HCT116 (cell line): ENCODE measurements around the gene SACM1L. TPM values are rescaled to one million over a fixed set of nuclear protein-coding genes. Genes with fewer than 3 reads are reported as not detected.

Source experiments
- ATAC-seq: fragments of 200-7000 bp; cut with Tn5 transposase; 2 replicates; pipeline ENCODE4 v1.9.1; 2020; ENCODE audit warnings: mild to moderate bottlenecking, moderate library complexity
- BruUV-seq: library from RNA; stranded (reverse); fragments of 400-500 nt; replicated peaks from 2 replicates; lab custom pipeline; 2021; lab: Mats Ljungman, UMichigan
- CTCF ChIA-PET: fragments of 300-600 bp; sonication (Branson Sonifier 250); formaldehyde crosslinking; loops from one replicate; lab custom pipeline; 2021; ENCODE audit warnings: antibody characterized with exemption; lab: Charles Lee
- POLR2A ChIA-PET: fragments of 300-600, 350-600 bp; sonication (Branson Sonifier 250); formaldehyde crosslinking; loops from one replicate; lab custom pipeline; 2021; ENCODE audit warnings: antibody characterized with exemption; lab: Charles Lee
- RAD21 ChIA-PET, 2 experiments: fragments of 300-600 bp; sonication (Branson Sonifier 250); formaldehyde crosslinking; loops; one replicate each; lab custom pipeline; 2023; ENCODE audit warnings: low total read pairs in 2 of 2; ENCODE audit not compliant: uncharacterized antibody in 2 of 2, unreplicated experiment in 2 of 2, low non-redundant PET in 1 of 2; lab: Charles Lee
- DNase-seq: peaks from one replicate; pipeline ENCODE4 v3.0.0-alpha.2; 2010; ENCODE audit warnings: low read depth, low spot score
- H2AFZ ChIP-seq: fragments of 200-600 bp; shearing (Covaris generic), sonication (generic); 2 replicates; pipeline ENCODE4 v1.6.1; 2017; ENCODE audit warnings: low read depth, mixed run types, mixed read lengths, antibody characterized with exemption, low read length; ENCODE audit not compliant: poor library complexity, severe bottlenecking
- H3K27ac ChIP-seq: 2 replicates; pipeline ENCODE4 v1.5.1; 2012; ENCODE audit warnings: low read depth, low read length
- H3K27me3 ChIP-seq: fragments of 200-600 bp; sonication (generic); 2 replicates; pipeline ENCODE4 v1.6.1; 2016; ENCODE audit warnings: mixed run types, low read length, mixed read lengths; ENCODE audit not compliant: insufficient read depth
- H3K36me3 ChIP-seq, 2 experiments: fragments of 200-500 bp in 1 of 2; fragments of 200-600 bp in 1 of 2; sonication (Bioruptor generic) in 1 of 2; sonication (generic) in 1 of 2; 2 replicates each; pipeline versions ENCODE4 v1.5.1 to v1.6.1; 2014 to 2016; ENCODE audit warnings: low read length in 2 of 2, inconsistent platforms in 1 of 2, mixed read lengths in 1 of 2, mixed run types in 1 of 2; ENCODE audit not compliant: insufficient read depth in 2 of 2, control insufficient read depth in 1 of 2
- H3K4me1 ChIP-seq, 2 experiments: fragments of 200-600 bp in 1 of 2; sonication (generic) in 1 of 2; 2 replicates each; pipeline versions ENCODE4 v1.5.1 to v1.6.1; 2012 to 2017; ENCODE audit warnings: low read length in 2 of 2, inconsistent platforms in 1 of 2, mild to moderate bottlenecking in 1 of 2, mixed read lengths in 1 of 2, mixed run types in 1 of 2, moderate library complexity in 1 of 2; ENCODE audit not compliant: insufficient read depth in 2 of 2, control insufficient read depth in 1 of 2
- H3K4me2 ChIP-seq: fragments of 200-600 bp; sonication (generic); 2 replicates; pipeline ENCODE4 v1.6.1; 2017; ENCODE audit warnings: mixed run types, low read length, mixed read lengths
- H3K4me3 ChIP-seq, 2 experiments: fragments of 200-600 bp in 1 of 2; sonication (generic) in 1 of 2; replicated peaks in 1 of 2; 2 replicates each; pipeline ENCODE4 v1.5.1; 2011 to 2016; ENCODE audit warnings: low read length in 2 of 2, control low read depth in 1 of 2, low read depth in 1 of 2, mild to moderate bottlenecking in 1 of 2, mixed read lengths in 1 of 2, mixed run types in 1 of 2
- H3K79me2 ChIP-seq: fragments of 200-600 bp; sonication (generic); 2 replicates; pipeline ENCODE4 v1.6.1; 2017; ENCODE audit warnings: mild to moderate bottlenecking, mixed run types, low read length, moderate library complexity, mixed read lengths; ENCODE audit not compliant: insufficient read depth
- H3K9ac ChIP-seq: fragments of 200-600 bp; sonication (generic); 2 replicates; pipeline ENCODE4 v1.6.1; 2016; ENCODE audit warnings: low read length, mixed read lengths
- H3K9me2 ChIP-seq: fragments of 200-600 bp; sonication (generic), shearing (Covaris generic); 2 replicates; pipeline ENCODE4 v1.6.1; 2017; ENCODE audit warnings: mixed run types, mild to moderate bottlenecking, moderate library complexity; ENCODE audit not compliant: insufficient read depth
- H3K9me3 ChIP-seq, 2 experiments: fragments of 200-500 bp in 1 of 2; fragments of 200-600 bp in 1 of 2; sonication (Bioruptor generic) in 1 of 2; sonication (generic) in 1 of 2; 2 replicates each; pipeline ENCODE4 v1.6.1; 2014 to 2017; ENCODE audit warnings: low read length in 2 of 2, mixed read lengths in 2 of 2, inconsistent platforms in 1 of 2, low read depth in 1 of 2, mild to moderate bottlenecking in 1 of 2, mixed run types in 1 of 2, moderate library complexity in 1 of 2; ENCODE audit not compliant: control insufficient read depth in 1 of 2, insufficient read depth in 1 of 2
- H4K20me1 ChIP-seq: fragments of 200-600 bp; sonication (generic), shearing (Covaris generic); 2 replicates; pipeline ENCODE4 v1.6.1; 2017; ENCODE audit warnings: mixed run types, mild to moderate bottlenecking, moderate library complexity; ENCODE audit not compliant: insufficient read depth
- ATF3 ChIP-seq: IDR thresholded peaks from 2 replicates; pipeline ENCODE4 v1.6.1; 2012
- CBX3 ChIP-seq: IDR thresholded peaks from 2 replicates; pipeline ENCODE4 v1.6.1; 2012; ENCODE audit warnings: low read depth
- EGR1 ChIP-seq: IDR thresholded peaks from 2 replicates; pipeline ENCODE4 v1.6.1; 2012; ENCODE audit warnings: low read depth
- ELF1 ChIP-seq: IDR thresholded peaks from 2 replicates; pipeline ENCODE4 v1.6.1; 2012; ENCODE audit warnings: low read depth, borderline replicate concordance
- EZH2 ChIP-seq: fragments of 200-600 bp; sonication (generic); IDR thresholded peaks from 2 replicates; pipeline ENCODE4 v1.6.1; 2017; ENCODE audit warnings: antibody characterized with exemption, mixed run types
- EZH2phosphoT487 ChIP-seq: fragments of 200-600 bp; IDR thresholded peaks from 2 replicates; pipeline ENCODE4 v1.6.1; 2018; ENCODE audit warnings: antibody characterized with exemption, borderline replicate concordance
- FOSL1 ChIP-seq: IDR thresholded peaks from 2 replicates; pipeline ENCODE4 v1.6.1; 2012; ENCODE audit warnings: low read depth
- JUND ChIP-seq: IDR thresholded peaks from 2 replicates; pipeline ENCODE4 v1.6.1; 2012
- POLR2A ChIP-seq: IDR thresholded peaks from 2 replicates; pipeline ENCODE4 v1.7.0; 2011; ENCODE audit warnings: borderline replicate concordance; ENCODE audit not compliant: insufficient read depth, insufficient read length; ENCODE audit errors: extremely low read depth
- RAD21 ChIP-seq: IDR thresholded peaks from 2 replicates; pipeline ENCODE4 v1.6.1; 2012; ENCODE audit warnings: low read depth, mild to moderate bottlenecking
- REST ChIP-seq: IDR thresholded peaks from 2 replicates; pipeline ENCODE4 v1.6.1; 2012; ENCODE audit warnings: low read depth
- SIN3A ChIP-seq: IDR thresholded peaks from 2 replicates; pipeline ENCODE4 v1.6.1; 2012; ENCODE audit warnings: low read depth
- SP1 ChIP-seq: IDR thresholded peaks from 2 replicates; pipeline ENCODE4 v1.6.1; 2012; ENCODE audit warnings: low read depth
- SRF ChIP-seq: IDR thresholded peaks from 2 replicates; pipeline ENCODE4 v1.6.1; 2012; ENCODE audit warnings: low read depth
- TCF7L2 ChIP-seq: IDR thresholded peaks from 2 replicates; pipeline ENCODE4 v1.7.0; 2011; ENCODE audit warnings: borderline replicate concordance, inconsistent platforms; ENCODE audit not compliant: insufficient read depth, insufficient read length; ENCODE audit errors: extremely low read depth
- YY1 ChIP-seq: IDR thresholded peaks from 2 replicates; pipeline ENCODE4 v1.6.1; 2011; ENCODE audit warnings: low read length, low read depth, moderate library complexity, mild to moderate bottlenecking; ENCODE audit not compliant: insufficient replicate concordance; ENCODE audit errors: extremely low read depth
- ZFX ChIP-seq: fragments of 450-650 bp; IDR thresholded peaks from 2 replicates; pipeline ENCODE4 v1.6.1; 2017
- intact Hi-C: fragments of 100-400 bp; cut with micrococcal nuclease; formaldehyde crosslinking; loops from 2 replicates; pipeline ENCODE4 v1.10.0; 2022
- total RNA-seq: library from RNA; stranded (reverse); gene quantifications from one replicate; pipeline ENCODE4 v1.2.1, GENCODE V29; 2021; ENCODE audit not compliant: unreplicated experiment
- TF ChIP-seq, protein P1 (sequence below): IDR thresholded peaks from 2 replicates; pipeline ENCODE4 v1.6.1; 2011; ENCODE audit warnings: mild to moderate bottlenecking, low read length, moderate library complexity; ENCODE audit not compliant: insufficient replicate concordance; ENCODE audit errors: extremely low read depth
- TF ChIP-seq, protein P2 (sequence below), 3 experiments: fragments of 200-600 bp in 1 of 3; sonication (generic) in 1 of 3; IDR thresholded peaks in 2 of 3; conservative IDR thresholded peaks in 1 of 3; 2 replicates each; pipeline ENCODE4 v1.5.1; 2012 to 2017; ENCODE audit warnings: low read depth in 2 of 3, low read length in 2 of 3, antibody characterized with exemption in 1 of 3, borderline replicate concordance in 1 of 3, control low read depth in 1 of 3, mild to moderate bottlenecking in 1 of 3, mixed read lengths in 1 of 3, mixed run types in 1 of 3, moderate library complexity in 1 of 3; ENCODE audit not compliant: insufficient read depth in 1 of 3
- TF ChIP-seq, protein P3 (sequence below): IDR thresholded peaks from 2 replicates; pipeline ENCODE4 v1.6.1; 2012

Gene SACM1L
- total RNA-seq, 1 experiment from 2014 or later, result 27.3 TPM

DNA sequence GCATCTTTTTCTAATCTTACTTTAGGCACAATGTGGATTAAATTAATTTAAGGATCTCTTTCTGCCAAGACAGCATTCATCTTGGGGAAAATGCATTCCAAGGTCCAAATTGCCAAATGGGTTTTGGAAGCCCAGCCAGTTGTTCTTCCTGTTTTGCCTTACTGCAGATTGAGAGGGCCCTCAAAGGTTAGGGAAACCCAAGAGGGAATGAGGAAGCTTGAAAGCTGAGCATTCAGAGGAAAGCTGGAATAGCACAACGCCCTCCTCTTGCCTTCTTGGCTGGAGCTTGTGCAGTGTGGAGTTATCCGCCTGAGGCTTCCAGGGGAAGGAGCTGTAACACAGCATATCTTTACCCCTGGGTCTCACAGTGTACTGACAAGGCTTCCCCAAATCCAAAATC, 18.2 kb upstream of the SACM1L start:
- intact Hi-C loops, result no loop called here
- BruUV-seq, result no TSS peak
- H3K36me3 ChIP-seq, result peaks cover 21 to 35% of the 10 kb centered on the region in 2 experiments; a peak in 3 of 4 replicates
- no peaks in the 10 kb centered on the region for H3K79me2 ChIP-seq
- no peak overlapping the region for H3K4me3 ChIP-seq
- no peak overlapping the region for H2AFZ ChIP-seq
- H3K9ac ChIP-seq, result no peak overlapping the region
- RAD21 ChIA-PET, result no interaction called here
- H3K27ac ChIP-seq, result no peak overlapping the region
- TF ChIP-seq ELF1, result no peak
- no peak for TF ChIP-seq ATF3
- TF ChIP-seq ZFX, result no peak
- no peak for TF ChIP-seq EZH2phosphoT487
- no peak for TF ChIP-seq SP1
- TF ChIP-seq, protein P1, sequence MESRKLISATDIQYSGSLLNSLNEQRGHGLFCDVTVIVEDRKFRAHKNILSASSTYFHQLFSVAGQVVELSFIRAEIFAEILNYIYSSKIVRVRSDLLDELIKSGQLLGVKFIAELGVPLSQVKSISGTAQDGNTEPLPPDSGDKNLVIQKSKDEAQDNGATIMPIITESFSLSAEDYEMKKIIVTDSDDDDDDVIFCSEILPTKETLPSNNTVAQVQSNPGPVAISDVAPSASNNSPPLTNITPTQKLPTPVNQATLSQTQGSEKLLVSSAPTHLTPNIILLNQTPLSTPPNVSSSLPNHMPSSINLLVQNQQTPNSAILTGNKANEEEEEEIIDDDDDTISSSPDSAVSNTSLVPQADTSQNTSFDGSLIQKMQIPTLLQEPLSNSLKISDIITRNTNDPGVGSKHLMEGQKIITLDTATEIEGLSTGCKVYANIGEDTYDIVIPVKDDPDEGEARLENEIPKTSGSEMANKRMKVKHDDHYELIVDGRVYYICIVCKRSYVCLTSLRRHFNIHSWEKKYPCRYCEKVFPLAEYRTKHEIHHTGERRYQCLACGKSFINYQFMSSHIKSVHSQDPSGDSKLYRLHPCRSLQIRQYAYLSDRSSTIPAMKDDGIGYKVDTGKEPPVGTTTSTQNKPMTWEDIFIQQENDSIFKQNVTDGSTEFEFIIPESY, result no peak
- no peak for TF ChIP-seq SIN3A
- TF ChIP-seq YY1, result no peak
- no peak for TF ChIP-seq SRF
- TF ChIP-seq FOSL1, result no peak
- no peak for TF ChIP-seq EGR1
- TF ChIP-seq, protein P2, sequence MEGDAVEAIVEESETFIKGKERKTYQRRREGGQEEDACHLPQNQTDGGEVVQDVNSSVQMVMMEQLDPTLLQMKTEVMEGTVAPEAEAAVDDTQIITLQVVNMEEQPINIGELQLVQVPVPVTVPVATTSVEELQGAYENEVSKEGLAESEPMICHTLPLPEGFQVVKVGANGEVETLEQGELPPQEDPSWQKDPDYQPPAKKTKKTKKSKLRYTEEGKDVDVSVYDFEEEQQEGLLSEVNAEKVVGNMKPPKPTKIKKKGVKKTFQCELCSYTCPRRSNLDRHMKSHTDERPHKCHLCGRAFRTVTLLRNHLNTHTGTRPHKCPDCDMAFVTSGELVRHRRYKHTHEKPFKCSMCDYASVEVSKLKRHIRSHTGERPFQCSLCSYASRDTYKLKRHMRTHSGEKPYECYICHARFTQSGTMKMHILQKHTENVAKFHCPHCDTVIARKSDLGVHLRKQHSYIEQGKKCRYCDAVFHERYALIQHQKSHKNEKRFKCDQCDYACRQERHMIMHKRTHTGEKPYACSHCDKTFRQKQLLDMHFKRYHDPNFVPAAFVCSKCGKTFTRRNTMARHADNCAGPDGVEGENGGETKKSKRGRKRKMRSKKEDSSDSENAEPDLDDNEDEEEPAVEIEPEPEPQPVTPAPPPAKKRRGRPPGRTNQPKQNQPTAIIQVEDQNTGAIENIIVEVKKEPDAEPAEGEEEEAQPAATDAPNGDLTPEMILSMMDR (IDR thresholded peaks at IDR 0.05 in 2 of 3, conservative IDR thresholded peaks at IDR 0.05 in 1 of 3; ENCODE audit: borderline replicate concordance in 1 of 3, insufficient read depth in 1 of 3, low read depth in 2 of 3, low read length in 2 of 3), result no peak
- TF ChIP-seq, protein P3, sequence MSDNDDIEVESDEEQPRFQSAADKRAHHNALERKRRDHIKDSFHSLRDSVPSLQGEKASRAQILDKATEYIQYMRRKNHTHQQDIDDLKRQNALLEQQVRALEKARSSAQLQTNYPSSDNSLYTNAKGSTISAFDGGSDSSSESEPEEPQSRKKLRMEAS, result no peak
- no peak for TF ChIP-seq CBX3
- no peak for TF ChIP-seq JUND
- no peak for TF ChIP-seq TCF7L2
- TF ChIP-seq REST, result no peak
- no peak for TF ChIP-seq POLR2A
- no peak for TF ChIP-seq RAD21
- TF ChIP-seq EZH2, result no peak
- no peaks in the 10 kb centered on the region for H3K27me3 ChIP-seq
- no peaks in the 10 kb centered on the region for H3K9me3 ChIP-seq
- DNase-seq (no peak), ATAC-seq (no peak)
- peaks cover 0 to 6% of the 10 kb centered on the region in 2 experiments; a peak in 1 of 4 replicates for H3K4me1 ChIP-seq
- H4K20me1 ChIP-seq, result no peaks in the 10 kb centered on the region
- H3K4me2 ChIP-seq, result no peak overlapping the region
- CTCF ChIA-PET, result interaction anchor here (2.8 kb wide), 1 partner anchor 11 kb away, joined by 13 read pairs; no protein-coding TSS in a partner anchor
- no peaks in the 10 kb centered on the region for H3K9me2 ChIP-seq
- POLR2A ChIA-PET, result no interaction called here
